ENCODE measurements around the gene CXorf58. TPM values are rescaled to one million over a fixed set of nuclear protein-coding genes. Genes with fewer than 3 reads are reported as not detected.

CXorf58 gene
- total and polyA plus RNA-seq, 2 donors (not counting 3 experiments of a cell fraction or from before 2014, with no cell fraction given): not detected

GRCh38 chrX:23952391-23952790 lies 44.6 kb downstream of the CXorf58 start:
- FAIRE-seq (no peak), DNase-seq (ENCODE audit: low read depth, low spot score) (no peak)
- Histone ChIP-seq H3K9me1 (replicated peaks; ENCODE audit: control insufficient read depth, extremely low read depth, insufficient read depth, low read length) (no peaks in the 10 kb centered on the region), H3K27ac (ENCODE audit: insufficient read depth, low read depth, low read length) (no peak overlapping the region), H3K4me2 (ENCODE audit: insufficient read depth, low read length) (no peak overlapping the region), H3K4me3 (replicated peaks in 1 of 3; ENCODE audit: insufficient read depth in 1 of 3, low read depth in 1 of 3, low read length in 3 of 3) (no peak overlapping the region), H2AFZ (ENCODE audit: low read depth, low read length) (no peak overlapping the region), H3K79me2 (ENCODE audit: control insufficient read depth, insufficient read depth, low read length) (no peaks in the 10 kb centered on the region), H4K20me1 (replicated peaks; ENCODE audit: control insufficient read depth, extremely low read depth, insufficient read depth, low read length) (no peaks in the 10 kb centered on the region), H3K9me3 (replicated peaks; ENCODE audit: control insufficient read depth, insufficient read depth, low read length) (no peaks in the 10 kb centered on the region), H3K4me1 (ENCODE audit: control insufficient read depth, extremely low read depth, insufficient read depth, low read length) (peaks cover 10% of the 10 kb centered on the region), H3K36me3 (ENCODE audit: control insufficient read depth in 2 of 2, extremely low read depth in 1 of 2, insufficient read depth in 2 of 2, low read length in 2 of 2) (no peaks in the 10 kb centered on the region), H3K9ac (replicated peaks; ENCODE audit: extremely low read depth, insufficient read depth, low read length) (no peak overlapping the region), H3K27me3 (ENCODE audit: control insufficient read depth in 2 of 2, insufficient read depth in 2 of 2, low read length in 2 of 2) (no peaks in the 10 kb centered on the region)
- dilution Hi-C loops (cut with MboI; ENCODE audit: extremely low pct_ligation_motif_present, low sequenced_read_pairs): no loop called here
- intact Hi-C loops (cut with micrococcal nuclease): loop anchor here (2.0 kb wide), 1 partner anchor 72 kb away; no protein-coding TSS in a partner anchor
- CTCF ChIA-PET: no interaction called here
- BruUV-seq (replicated peaks): no TSS peak
- TF ChIP-seq JUN (IDR thresholded peaks at IDR 0.05; ENCODE audit: borderline replicate concordance, insufficient read depth, insufficient read length, low read depth): no peak
- no peak for TF ChIP-seq GATA2 (IDR thresholded peaks at IDR 0.05; ENCODE audit: insufficient read depth, insufficient read length, low read depth, low read length)
- no peak for TF ChIP-seq POLR2A (IDR thresholded peaks at IDR 0.05; ENCODE audit: low read depth, low read length)
- no peak for TF ChIP-seq POLR2AphosphoS5 (IDR thresholded peaks at IDR 0.05; ENCODE audit: insufficient read depth, low read depth, low read length)
- no peak for TF ChIP-seq MAX (IDR thresholded peaks at IDR 0.05; ENCODE audit: insufficient read depth, insufficient read length)
- POLR2A ChIA-PET: no interaction called here

- POLR2A ChIA-PET: no interaction called here
- DNase-seq (ENCODE audit: low read depth, low spot score): peak; percentile 4
- CTCF ChIA-PET: no interaction called here
Observed at GRCh38 chrX:23952984-23953907, 45.4 kb downstream of the CXorf58 start.

More at GRCh38 chrX:23952984-23953907, 45.4 kb downstream of the CXorf58 start:
- H2AFZ ChIP-seq (ENCODE audit: low read depth, low read length): peak overlapping the region; percentile 82
- H3K4me3 ChIP-seq (replicated peaks in 1 of 3; ENCODE audit: insufficient read depth in 1 of 3, low read depth in 1 of 3, low read length in 3 of 3): no peak overlapping the region
- no peaks in the 10 kb centered on the region for H3K79me2 ChIP-seq (ENCODE audit: control insufficient read depth, insufficient read depth, low read length)
- intact Hi-C loops (cut with micrococcal nuclease): loop anchor here (2.0 kb wide), 1 partner anchor 72 kb away; no protein-coding TSS in a partner anchor
- no peaks in the 10 kb centered on the region for H3K9me3 ChIP-seq (replicated peaks; ENCODE audit: control insufficient read depth, insufficient read depth, low read length)
- BruUV-seq (replicated peaks): no TSS peak
- no peaks in the 10 kb centered on the region for H3K36me3 ChIP-seq (ENCODE audit: control insufficient read depth in 2 of 2, extremely low read depth in 1 of 2, insufficient read depth in 2 of 2, low read length in 2 of 2)
- dilution Hi-C loops (cut with MboI; ENCODE audit: extremely low pct_ligation_motif_present, low sequenced_read_pairs): no loop called here
- H3K27ac ChIP-seq (ENCODE audit: insufficient read depth, low read depth, low read length): peak overlapping the region; percentile 7
- no peak overlapping the region for H3K9ac ChIP-seq (replicated peaks; ENCODE audit: extremely low read depth, insufficient read depth, low read length)
- H3K9me1 ChIP-seq (replicated peaks; ENCODE audit: control insufficient read depth, extremely low read depth, insufficient read depth, low read length): no peaks in the 10 kb centered on the region
- TF ChIP-seq POLR2AphosphoS5 (IDR thresholded peaks at IDR 0.05; ENCODE audit: insufficient read depth, low read depth, low read length) (no peak), FOS (IDR thresholded peaks at IDR 0.05; ENCODE audit: borderline replicate concordance, insufficient read depth, low read length) (no peak), JUN (IDR thresholded peaks at IDR 0.05; ENCODE audit: borderline replicate concordance, insufficient read depth, insufficient read length, low read depth) (no peak), MAX (IDR thresholded peaks at IDR 0.05; ENCODE audit: insufficient read depth, insufficient read length) (no peak), GATA2 (IDR thresholded peaks at IDR 0.05; ENCODE audit: insufficient read depth, insufficient read length, low read depth, low read length) (no peak), CTCF (IDR thresholded peaks at IDR 0.05; ENCODE audit: extremely low read depth in 1 of 2, insufficient read depth in 1 of 2, low read depth in 1 of 2, low read length in 2 of 2) (no peak), POLR2A (IDR thresholded peaks at IDR 0.05; ENCODE audit: low read depth, low read length) (no peak), EZH2 (IDR thresholded peaks at IDR 0.05; ENCODE audit: borderline replicate concordance, low read depth, low read length, severe bottlenecking) (no peak), MYC (IDR thresholded peaks at IDR 0.05; ENCODE audit: low read depth, low read length) (no peak)
- no peaks in the 10 kb centered on the region for H3K27me3 ChIP-seq (ENCODE audit: control insufficient read depth in 2 of 2, insufficient read depth in 2 of 2, low read length in 2 of 2)
- peaks cover 18% of the 10 kb centered on the region for H3K4me1 ChIP-seq (ENCODE audit: control insufficient read depth, extremely low read depth, insufficient read depth, low read length)
- H4K20me1 ChIP-seq (replicated peaks; ENCODE audit: control insufficient read depth, extremely low read depth, insufficient read depth, low read length): no peaks in the 10 kb centered on the region
- FAIRE-seq: no peak
- peak overlapping the region; percentile 55 for H3K4me2 ChIP-seq (ENCODE audit: insufficient read depth, low read length)

Data from endothelial cell of umbilical vein (primary cell).